CD4-positive, alpha-beta T cell (primary cell): Measurements from ENCODE around the gene CDK18. TPM values are rescaled to one million over a fixed set of nuclear protein-coding genes. Genes with fewer than 3 reads are reported as not detected.

Source experiments
- ATAC-seq: fragments of 200-7000 bp; cut with Tn5 transposase; one replicate; pipeline ENCODE4 v1.10.0; 2022; ENCODE audit warnings: mild to moderate bottlenecking; ENCODE audit not compliant: poor library complexity
- CTCF ChIA-PET: fragments of 350-600 bp; sonication (Branson Sonifier 250); formaldehyde crosslinking; loops from one replicate; lab custom pipeline; 2021; ENCODE audit warnings: antibody characterized with exemption, inconsistent platforms; lab: Charles Lee
- POLR2A ChIA-PET: fragments of 350-600 bp; sonication (Branson Sonifier 250); formaldehyde crosslinking; loops from one replicate; lab custom pipeline; 2021; ENCODE audit warnings: antibody characterized with exemption, inconsistent platforms; lab: Charles Lee
- DNase-seq, 14 experiments: peaks; one replicate each; pipeline ENCODE4 v3.0.0-alpha.2; 2013 to 2020; ENCODE audit warnings: mixed read lengths in 2 of 14
- H3K27ac ChIP-seq, 2 donors: one replicate each; pipeline versions ENCODE4 v1.5.1 to v1.7.0; 2013; ENCODE audit warnings: low read length in 2 of 2, low read depth in 1 of 2, mild to moderate bottlenecking in 1 of 2
- H3K27me3 ChIP-seq, 2 experiments: 1 replicate in 1 of 2; 2 replicates in 1 of 2; pipeline versions ENCODE4 v1.6.1 to v1.7.0; 2013; ENCODE audit warnings: low read length in 2 of 2, control low read depth in 1 of 2, mild to moderate bottlenecking in 1 of 2, moderate library complexity in 1 of 2; ENCODE audit not compliant: insufficient read depth in 2 of 2, control insufficient read depth in 1 of 2
- H3K36me3 ChIP-seq: one replicate; pipeline ENCODE4 v1.6.1; 2013; ENCODE audit warnings: low read length, control low read depth; ENCODE audit not compliant: insufficient read depth
- H3K4me1 ChIP-seq: one replicate; pipeline ENCODE4 v1.6.1; 2013; ENCODE audit warnings: low read length, control low read depth; ENCODE audit not compliant: insufficient read depth
- H3K4me3 ChIP-seq: one replicate; pipeline ENCODE4 v1.5.1; 2013; ENCODE audit warnings: mild to moderate bottlenecking, low read length, moderate library complexity
- H3K9me3 ChIP-seq, 2 experiments: 1 replicate in 1 of 2; 2 replicates in 1 of 2; pipeline versions ENCODE4 v1.6.1 to v1.7.0; 2013; ENCODE audit warnings: low read length in 2 of 2, mild to moderate bottlenecking in 2 of 2, control low read depth in 1 of 2, moderate library complexity in 1 of 2; ENCODE audit not compliant: control insufficient read depth in 1 of 2, insufficient read depth in 1 of 2
- H3K27ac Mint-ChIP-seq: one replicate; pipeline ENCODE4 v1.8.0; 2020; ENCODE audit warnings: mixed read lengths
- H3K27me3 Mint-ChIP-seq: one replicate; pipeline ENCODE4 v1.8.0; 2021; ENCODE audit warnings: mixed read lengths
- H3K36me3 Mint-ChIP-seq: one replicate; pipeline ENCODE4 v1.8.0; 2021; ENCODE audit warnings: low read depth, mixed read lengths
- H3K4me1 Mint-ChIP-seq: one replicate; pipeline ENCODE4 v1.8.0; 2021; ENCODE audit warnings: low read depth, mixed read lengths
- H3K4me3 Mint-ChIP-seq: one replicate; pipeline ENCODE4 v1.8.0; 2020; ENCODE audit warnings: mild to moderate bottlenecking, mixed read lengths
- H3K9me3 Mint-ChIP-seq: one replicate; pipeline ENCODE4 v1.8.0; 2020; ENCODE audit warnings: mixed read lengths
- intact Hi-C, 2 experiments: fragments of 100-400 bp; cut with DNase I in 1 of 2; cut with micrococcal nuclease in 1 of 2; formaldehyde crosslinking; loops; one replicate each; pipeline versions ENCODE4 v1.15.1 to v1.9.0; 2023 to 2025; cut with DNase I, micrococcal nuclease
- total RNA-seq, 174 experiments: library from RNA in 2 of 174; stranded (reverse) in 2 of 174; gene quantifications; one replicate each; pipeline ENCODE4 v1.2.3 and lab custom pipeline; 2021 to 2026
- TF ChIP-seq, protein P1 (sequence below): fragments of 200-600 bp; IDR thresholded peaks from one replicate; pipeline ENCODE4 v1.8.0; 2022; ENCODE audit warnings: antibody characterized with exemption, mild to moderate bottlenecking

CDK18 gene
- total RNA-seq, 2 experiments from 2014 or later = 1.6 to 2.7 TPM

DNA sequence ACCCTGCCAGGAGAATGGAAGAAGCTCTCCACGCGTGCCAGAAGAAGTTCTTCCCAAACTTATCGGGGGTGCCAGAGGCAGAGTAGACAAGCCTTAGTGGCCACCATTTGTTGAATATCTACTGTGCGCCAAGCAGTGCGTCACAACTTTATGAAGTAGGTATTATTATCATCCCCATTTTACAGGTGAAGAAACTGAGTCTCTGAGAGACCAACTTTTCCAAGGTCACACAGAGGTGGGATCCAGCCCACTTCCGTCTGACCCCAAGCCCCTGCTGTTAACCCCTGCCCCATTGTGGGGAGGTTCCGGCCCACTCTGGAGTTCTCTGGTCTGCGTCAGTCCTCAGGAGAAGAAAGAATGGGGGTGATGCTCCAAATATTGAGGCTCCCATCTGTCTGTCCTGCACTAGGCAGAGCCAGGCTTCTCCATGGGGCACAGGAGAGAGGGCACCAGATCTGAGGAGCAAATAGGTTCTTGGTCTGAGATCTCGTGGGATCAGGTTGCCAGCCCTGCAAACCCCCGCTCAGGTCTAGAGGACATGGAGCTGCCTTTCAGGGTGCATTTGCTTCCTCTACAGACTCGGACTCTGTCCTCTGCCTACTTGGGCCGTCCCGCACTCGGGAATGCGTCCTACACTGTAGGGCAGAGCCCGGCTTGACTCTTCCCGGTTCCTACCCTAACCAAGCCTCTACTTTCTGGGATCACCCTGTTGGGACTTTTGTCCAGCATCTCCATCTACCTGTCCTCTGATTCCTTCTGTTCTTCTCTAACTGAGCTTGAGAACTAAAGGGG is 2.1 kb downstream of the CDK18 start:
- Mint-ChIP-seq H3K36me3 (no peaks in the 10 kb centered on the region), H3K27ac (no peak overlapping the region), H3K4me3 (peak overlapping the region; percentile 60), H3K27me3 (no peaks in the 10 kb centered on the region), H3K4me1 (peaks cover 14% of the 10 kb centered on the region), H3K9me3 (no peaks in the 10 kb centered on the region)
- CTCF ChIA-PET = interaction anchor here (0.8 to 1.4 kb wide), 2 partner anchors 22 to 233 kb away, joined by 3 read pairs; no protein-coding TSS in a partner anchor
- intact Hi-C loops = no loop called here
- H3K4me3 ChIP-seq = no peak overlapping the region
- no peak overlapping the region for H3K27ac ChIP-seq
- H3K4me1 ChIP-seq = peaks cover 21% of the 10 kb centered on the region
- no peaks in the 10 kb centered on the region for H3K9me3 ChIP-seq
- ATAC-seq = no peak
- H3K36me3 ChIP-seq = no peaks in the 10 kb centered on the region
- H3K27me3 ChIP-seq = no peaks in the 10 kb centered on the region
- DNase-seq = no peak
- TF ChIP-seq, protein P1, sequence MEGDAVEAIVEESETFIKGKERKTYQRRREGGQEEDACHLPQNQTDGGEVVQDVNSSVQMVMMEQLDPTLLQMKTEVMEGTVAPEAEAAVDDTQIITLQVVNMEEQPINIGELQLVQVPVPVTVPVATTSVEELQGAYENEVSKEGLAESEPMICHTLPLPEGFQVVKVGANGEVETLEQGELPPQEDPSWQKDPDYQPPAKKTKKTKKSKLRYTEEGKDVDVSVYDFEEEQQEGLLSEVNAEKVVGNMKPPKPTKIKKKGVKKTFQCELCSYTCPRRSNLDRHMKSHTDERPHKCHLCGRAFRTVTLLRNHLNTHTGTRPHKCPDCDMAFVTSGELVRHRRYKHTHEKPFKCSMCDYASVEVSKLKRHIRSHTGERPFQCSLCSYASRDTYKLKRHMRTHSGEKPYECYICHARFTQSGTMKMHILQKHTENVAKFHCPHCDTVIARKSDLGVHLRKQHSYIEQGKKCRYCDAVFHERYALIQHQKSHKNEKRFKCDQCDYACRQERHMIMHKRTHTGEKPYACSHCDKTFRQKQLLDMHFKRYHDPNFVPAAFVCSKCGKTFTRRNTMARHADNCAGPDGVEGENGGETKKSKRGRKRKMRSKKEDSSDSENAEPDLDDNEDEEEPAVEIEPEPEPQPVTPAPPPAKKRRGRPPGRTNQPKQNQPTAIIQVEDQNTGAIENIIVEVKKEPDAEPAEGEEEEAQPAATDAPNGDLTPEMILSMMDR = no peak
- POLR2A ChIA-PET = no interaction called here

DNA sequence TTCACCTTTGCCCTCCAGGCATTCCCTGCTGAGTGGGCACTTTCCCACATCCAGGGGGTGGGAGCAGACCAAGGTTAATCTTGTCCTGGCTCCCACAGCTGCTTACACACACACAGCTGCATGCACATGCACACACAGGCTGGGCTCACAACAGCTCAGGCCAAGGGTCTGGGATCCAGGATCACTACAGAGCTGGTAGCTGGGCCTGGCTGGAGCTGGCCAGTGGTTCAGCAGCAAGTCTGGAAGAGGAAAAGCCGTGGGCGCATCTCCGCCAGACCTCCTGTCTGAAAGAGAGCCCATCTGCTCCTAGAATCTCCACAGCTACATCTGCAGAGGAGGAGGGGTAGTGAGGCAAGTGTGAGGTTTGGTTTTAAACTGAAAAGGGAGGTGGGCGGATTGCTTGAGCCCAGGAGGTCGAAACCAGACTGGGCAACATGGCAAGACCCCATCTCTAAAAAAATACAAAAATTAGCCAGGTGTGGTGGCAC is 3.8 kb downstream of the CDK18 start:
- TF ChIP-seq, protein P1 = no peak
- H3K4me3 Mint-ChIP-seq = peak overlapping the region; percentile 48
- H3K4me1 ChIP-seq = peaks cover 21% of the 10 kb centered on the region
- ATAC-seq = no peak
- no peak overlapping the region for H3K27ac Mint-ChIP-seq
- H3K36me3 ChIP-seq = no peaks in the 10 kb centered on the region
- no peak overlapping the region for H3K27ac ChIP-seq
- POLR2A ChIA-PET = no interaction called here
- H3K4me3 ChIP-seq = no peak overlapping the region
- CTCF ChIA-PET = interaction anchor here (1.4 kb wide), 1 partner anchor 20 kb away, joined by 3 read pairs; no protein-coding TSS in a partner anchor
- no peaks in the 10 kb centered on the region for H3K27me3 Mint-ChIP-seq
- H3K9me3 ChIP-seq = no peaks in the 10 kb centered on the region
- intact Hi-C loops = no loop called here
- no peaks in the 10 kb centered on the region for H3K36me3 Mint-ChIP-seq
- no peaks in the 10 kb centered on the region for H3K9me3 Mint-ChIP-seq
- H3K27me3 ChIP-seq = no peaks in the 10 kb centered on the region
- H3K4me1 Mint-ChIP-seq = peaks cover 14% of the 10 kb centered on the region
- no peak for DNase-seq

DNA sequence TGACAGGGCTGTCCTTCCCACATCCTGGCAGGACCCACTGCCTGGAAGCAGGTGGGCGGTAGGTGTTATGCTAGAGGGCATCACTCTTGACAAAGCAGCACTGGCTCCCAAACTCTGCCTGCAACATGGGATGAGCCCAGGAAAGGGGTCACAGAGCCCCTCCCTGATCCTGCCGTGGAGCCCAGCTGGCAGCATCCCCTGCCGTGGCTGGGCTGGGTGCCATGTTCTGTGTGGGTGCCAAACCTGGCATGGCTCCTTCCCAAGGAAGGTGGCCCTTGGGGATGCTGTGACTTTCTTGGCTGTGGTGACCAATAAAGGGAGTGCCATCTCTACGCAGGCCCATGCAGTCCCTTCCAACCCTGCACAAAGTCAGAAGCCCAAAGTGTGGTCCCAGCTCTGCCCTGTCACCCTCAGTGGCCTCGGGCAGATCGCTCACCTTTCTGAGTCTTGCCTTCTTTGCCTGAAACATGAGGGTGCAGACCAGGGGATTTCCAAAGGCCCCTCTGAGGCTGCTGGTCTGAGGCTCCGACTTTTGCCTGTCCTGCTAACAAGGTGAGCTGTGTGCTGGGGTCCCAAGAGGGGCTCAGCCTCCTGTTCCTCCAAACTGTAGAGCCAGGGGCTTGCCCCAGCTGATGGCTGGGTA is 6.0 kb downstream of the CDK18 start:
- Mint-ChIP-seq H3K27me3 (no peaks in the 10 kb centered on the region), H3K36me3 (no peaks in the 10 kb centered on the region), H3K4me1 (peaks cover under 1% of the 10 kb centered on the region), H3K9me3 (no peaks in the 10 kb centered on the region), H3K4me3 (no peak overlapping the region), H3K27ac (no peak overlapping the region)
- POLR2A ChIA-PET = no interaction called here
- DNase-seq = no peak
- no peak for ATAC-seq
- H3K4me1 ChIP-seq = peaks cover 6% of the 10 kb centered on the region
- H3K27ac ChIP-seq = no peak overlapping the region
- H3K27me3 ChIP-seq = no peaks in the 10 kb centered on the region
- CTCF ChIA-PET = no interaction called here
- intact Hi-C loops = no loop called here
- H3K36me3 ChIP-seq = no peaks in the 10 kb centered on the region
- TF ChIP-seq, protein P1 = no peak
- no peaks in the 10 kb centered on the region for H3K9me3 ChIP-seq
- no peak overlapping the region for H3K4me3 ChIP-seq
